Stimulated activated CD4-positive, alpha-beta T cell treated with anti-CD3 and anti-CD28 coated beads, Interleukin-15, amount 100 ng/mL, for 1 hour (primary cell): ENCODE measurements around the gene PLCD1.
A peak's percentile ranks its signal among the peaks of the same experiment; 100 is the strongest.

ENCODE experiments used
- DNase-seq, 2 donors: peaks; one replicate each; pipeline ENCODE4 v3.0.0-alpha.2; 2020; ENCODE audit warnings: low read depth in 1 of 2, low spot score in 1 of 2

PLCD1 gene

GRCh38 chr3:38017445-38018295 lies 11.8 kb downstream of the PLCD1 start:
- DNase-seq, result no peak

GRCh38 chr3:38016847-38017444 lies 12.5 kb downstream of the PLCD1 start:
- no peak for DNase-seq

- no peak for DNase-seq
Observed at GRCh38 chr3:38016410-38016809, 13.0 kb downstream of the PLCD1 start.

DNA sequence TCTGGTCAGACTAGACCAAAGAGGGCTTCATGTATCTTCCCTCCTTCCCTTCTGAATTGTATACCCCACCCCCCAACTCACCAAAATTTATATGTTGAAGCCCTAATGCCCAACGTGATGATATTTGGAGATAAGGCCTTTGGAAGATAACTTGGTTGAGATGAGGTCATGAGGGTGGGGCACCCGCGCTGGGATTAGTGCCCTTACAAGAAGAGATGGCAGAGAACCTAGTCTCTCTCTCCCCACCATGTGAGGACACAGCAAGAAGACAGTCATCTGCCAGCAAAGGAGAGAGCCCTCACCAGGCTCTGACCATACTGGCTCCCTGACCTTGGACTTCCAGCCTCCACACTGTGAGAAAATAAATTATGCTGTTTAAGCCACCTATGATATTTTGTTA lies 13.5 kb downstream of the PLCD1 start:
- no peak for DNase-seq

DNA sequence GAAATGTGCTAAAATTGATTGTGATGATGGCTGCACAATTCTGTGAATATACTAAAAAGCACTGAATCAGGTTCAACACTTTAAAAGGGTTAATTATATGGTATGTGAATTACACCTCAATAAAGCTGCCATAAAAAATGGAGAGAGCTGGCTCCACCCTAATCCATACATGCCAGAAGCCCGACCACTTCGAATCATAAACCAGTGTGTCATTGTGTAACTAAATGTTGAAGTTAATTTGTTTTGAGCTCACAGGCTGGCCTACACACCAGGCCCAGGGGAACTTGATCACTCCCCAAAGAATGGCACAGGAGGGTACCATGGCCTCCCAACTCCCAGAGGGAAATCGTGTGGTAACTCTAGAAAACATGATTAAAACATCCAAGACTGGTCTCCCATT lies 14.0 kb downstream of the PLCD1 start:
- DNase-seq, result no peak

DNA sequence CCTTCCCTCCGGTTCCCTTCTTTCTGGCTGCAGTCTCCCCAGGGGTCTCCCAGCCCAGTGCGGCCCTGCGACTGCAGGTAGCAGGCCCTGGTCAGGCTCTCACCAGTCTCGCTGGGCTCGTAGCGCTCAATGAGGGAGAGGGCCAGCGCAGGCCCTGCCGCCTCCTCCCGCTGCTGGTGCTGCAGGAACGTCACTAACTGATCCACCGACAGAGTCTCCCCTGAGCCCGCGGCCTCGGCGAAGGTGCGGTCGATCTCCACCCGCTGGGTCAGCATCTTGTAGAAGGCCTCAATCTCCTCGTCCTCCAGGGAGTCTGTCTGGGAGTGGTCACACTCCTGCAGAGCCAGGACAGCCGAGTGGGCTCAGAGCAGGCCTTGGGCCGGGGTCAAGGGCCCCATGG lies 18.3 kb downstream of the PLCD1 start:
- DNase-seq, result no peak

DNA sequence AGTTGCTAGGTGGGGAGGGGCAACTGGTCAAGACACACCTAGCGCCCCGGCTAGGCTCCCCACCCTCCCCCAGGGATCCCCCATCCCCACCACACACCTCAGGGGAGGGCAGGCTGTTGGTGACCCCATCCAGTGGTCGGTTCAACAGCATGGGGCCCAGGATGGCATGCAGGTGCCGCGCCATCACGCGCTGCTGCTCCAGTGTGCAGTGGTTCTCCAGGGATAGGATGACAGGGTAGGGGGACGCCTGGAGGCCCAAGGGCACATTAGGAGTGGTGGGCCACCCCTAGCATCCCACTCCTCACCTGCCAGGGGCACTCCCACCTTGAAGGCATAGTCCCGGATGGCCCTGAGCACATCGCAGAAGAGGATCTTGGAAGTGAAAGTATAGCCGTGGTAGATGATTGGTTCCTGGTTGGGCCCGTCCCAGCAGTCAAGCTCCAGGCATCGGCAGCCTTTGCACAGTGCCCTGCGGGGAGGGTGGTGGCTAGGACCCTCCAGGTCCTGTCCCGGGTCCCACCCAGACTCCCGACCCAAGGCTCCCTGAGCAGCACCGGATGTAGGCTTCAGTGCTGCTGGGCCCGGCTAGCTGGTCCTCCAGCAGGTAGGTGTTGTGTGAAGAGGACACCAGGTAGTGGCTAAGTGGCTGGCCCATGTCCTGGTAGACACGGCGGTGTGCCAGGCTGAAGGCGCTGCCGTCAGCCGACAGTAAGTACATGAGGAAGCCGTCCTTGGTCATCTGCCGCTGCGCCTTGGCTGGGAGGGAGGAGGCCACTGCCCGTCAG lies 19.4 kb downstream of the PLCD1 start:
- no peak for DNase-seq

DNA sequence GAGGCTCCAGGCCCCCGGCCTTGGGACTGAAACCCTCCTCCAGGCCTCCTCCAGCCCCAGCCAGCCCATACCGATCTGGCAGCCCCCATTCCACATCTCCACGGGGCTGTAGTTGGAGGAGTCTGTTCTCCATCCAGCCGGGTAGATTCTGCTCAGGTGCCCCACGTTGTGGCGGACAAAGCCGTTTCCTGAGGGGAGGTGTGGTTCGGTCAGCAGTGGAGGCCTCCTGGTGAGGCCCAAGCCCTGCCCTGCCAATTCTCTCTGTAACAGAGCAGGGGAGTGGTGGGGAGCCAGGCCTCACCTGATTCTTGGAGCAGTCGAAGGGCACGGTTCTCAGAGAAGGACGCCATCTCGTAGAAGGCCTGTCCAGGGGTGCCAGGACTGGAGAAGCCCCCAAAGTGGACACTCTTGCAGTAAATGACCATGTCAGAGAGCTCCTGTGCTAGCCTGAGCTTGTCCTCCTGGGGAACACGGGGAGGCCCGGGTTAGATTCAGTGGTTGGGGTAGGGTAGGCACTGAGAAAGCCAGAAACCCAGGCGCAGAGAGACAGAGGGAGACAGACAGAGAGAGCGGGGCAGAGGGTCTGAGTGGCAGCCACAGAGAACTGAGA lies 20.4 kb downstream of the PLCD1 start:
- no peak for DNase-seq

GRCh38 chr3:38008191-38008701 lies 21.2 kb downstream of the PLCD1 start:
- no peak for DNase-seq

GRCh38 chr3:38007754-38008090 lies 21.7 kb downstream of the PLCD1 start:
- no peak for DNase-seq

DNA sequence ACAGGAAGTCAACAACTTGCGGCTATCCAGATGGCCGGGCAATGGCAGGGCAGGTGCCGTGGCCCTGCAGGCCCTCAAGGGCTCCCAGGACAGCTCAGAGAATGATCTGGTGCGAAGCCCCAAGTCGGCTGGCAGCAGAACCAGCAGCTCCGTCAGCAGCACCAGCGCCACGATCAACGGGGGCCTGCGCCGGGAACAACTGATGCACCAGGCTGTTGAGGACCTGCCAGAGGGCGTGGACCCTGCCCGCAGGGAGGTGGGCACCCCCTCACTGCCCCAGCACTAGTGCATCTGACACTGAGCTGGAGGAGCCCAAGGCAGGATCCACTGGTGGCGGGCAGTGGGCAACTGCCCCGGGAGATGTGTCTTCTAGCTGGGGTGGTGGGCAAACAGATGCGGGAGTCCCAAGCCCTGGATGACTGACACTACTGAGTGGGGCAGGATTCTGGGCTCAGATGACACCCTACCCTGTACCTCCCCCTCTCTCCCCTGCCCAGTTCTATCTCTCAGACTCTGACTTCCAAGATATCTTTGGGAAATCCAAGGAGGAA lies 22.9 kb downstream of the PLCD1 start:
- no peak for DNase-seq

- no peak for DNase-seq
Observed at GRCh38 chr3:38006031-38006430, 23.4 kb downstream of the PLCD1 start.

DNA sequence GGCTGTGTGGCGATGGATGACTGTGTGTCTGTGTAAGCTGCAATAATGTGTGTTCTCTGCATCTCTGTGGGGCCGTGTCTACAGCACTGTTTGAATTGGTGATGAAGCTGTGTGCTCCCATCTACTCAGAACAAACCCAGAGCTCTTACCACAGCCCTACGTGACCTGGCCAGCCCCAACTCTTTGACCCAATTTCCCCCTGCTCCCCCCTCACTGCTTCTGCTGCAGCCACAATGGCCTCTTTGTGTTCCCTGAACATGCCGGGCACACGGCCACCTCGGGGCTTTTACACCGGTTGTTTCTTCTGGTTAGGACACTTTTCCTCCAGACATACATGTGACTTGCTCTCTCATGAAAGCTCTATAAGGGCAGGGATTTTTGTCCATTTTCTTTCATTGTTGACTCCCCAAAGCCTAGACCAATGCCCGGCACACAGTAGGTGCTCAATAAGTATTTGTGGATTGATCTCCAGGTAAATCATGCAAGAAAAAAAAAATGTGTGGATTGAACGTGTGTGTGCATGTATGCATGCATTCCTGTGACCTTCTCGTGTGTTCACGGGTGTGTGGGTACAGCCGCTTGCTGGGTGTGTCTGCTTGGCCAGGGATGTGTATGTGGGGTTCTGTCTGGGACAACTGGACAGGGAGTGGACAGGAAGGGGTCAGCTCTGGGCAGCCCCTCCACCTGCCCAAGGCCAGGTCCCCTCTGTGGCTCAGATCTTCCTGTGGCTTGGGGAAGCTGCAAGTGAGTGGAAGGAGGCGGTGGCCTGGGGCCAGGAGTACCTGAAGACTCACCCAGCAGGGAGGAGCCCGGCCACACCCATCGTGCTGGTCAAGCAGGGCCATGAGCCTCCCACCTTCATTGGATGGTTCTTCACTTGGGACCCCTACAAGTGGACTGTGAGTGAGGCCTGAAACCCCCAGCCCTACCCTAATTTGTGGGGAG lies 24.1 kb downstream of the PLCD1 start:
- no peak for DNase-seq

DNA sequence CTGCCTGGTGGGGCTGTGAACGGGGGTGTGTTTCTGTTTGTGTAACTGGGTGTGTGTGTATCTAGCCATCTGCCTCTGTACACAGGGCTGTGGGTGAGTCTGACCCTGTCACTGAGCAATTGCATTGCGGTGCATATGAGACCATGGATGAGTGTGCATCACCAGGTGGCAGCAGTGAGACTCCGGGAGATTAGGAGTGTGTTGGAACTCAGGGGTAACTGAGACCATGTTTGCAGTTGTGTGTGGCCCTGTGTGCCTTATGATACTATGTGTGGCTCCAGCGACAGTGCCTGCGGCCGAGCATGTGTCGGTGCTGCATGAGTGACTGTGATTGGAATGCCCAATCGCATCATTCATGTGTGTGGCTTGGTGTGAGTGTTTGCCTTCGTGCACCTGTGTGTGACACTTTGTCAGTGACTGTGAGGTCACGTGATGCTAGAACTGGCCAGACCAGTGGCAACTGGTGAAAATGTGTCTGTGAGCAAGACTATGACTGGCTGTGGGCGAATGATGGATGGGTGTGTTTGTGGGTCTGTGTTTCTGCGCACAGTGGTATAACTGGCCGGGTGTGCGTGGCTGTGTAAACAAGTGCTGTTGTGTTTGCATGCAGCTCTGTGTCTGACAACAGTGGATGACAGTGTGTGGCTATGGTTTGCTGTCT lies 24.9 kb downstream of the PLCD1 start:
- DNase-seq, result peak in 1 of 2 donors; percentile 30

DNA sequence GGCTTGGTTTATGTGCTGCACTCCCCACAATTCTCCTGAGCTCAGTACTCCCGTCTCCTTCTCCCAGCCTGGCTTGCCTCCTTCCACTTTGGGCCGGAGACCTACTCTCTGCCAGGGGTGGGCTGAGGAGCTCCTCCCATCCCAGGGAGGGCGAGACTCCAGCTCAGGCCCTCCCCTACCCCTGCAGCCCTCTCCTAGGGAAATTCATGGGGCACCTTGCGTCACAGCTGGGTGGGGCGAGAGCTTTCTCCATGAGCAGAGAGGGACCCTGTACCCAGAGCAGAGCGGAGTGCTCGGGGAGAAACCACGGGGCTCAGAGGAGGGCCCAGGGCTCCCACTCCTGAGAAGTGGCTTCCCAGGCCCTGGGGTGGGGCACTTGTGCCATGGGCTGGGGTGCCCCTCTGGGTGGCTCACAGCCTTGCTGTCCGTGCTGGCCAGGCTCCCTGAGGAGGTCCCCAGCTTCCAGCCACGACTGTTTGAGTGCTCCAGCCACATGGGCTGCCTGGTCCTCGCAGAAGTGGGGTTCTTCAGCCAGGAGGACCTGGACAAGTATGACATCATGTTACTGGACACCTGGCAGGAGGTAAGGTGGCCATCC lies 25.5 kb downstream of the PLCD1 start:
- DNase-seq, result no peak

GRCh38 chr3:38003371-38003816 lies 26.0 kb downstream of the PLCD1 start:
- DNase-seq, result peak; percentile 35 to 42

DNA sequence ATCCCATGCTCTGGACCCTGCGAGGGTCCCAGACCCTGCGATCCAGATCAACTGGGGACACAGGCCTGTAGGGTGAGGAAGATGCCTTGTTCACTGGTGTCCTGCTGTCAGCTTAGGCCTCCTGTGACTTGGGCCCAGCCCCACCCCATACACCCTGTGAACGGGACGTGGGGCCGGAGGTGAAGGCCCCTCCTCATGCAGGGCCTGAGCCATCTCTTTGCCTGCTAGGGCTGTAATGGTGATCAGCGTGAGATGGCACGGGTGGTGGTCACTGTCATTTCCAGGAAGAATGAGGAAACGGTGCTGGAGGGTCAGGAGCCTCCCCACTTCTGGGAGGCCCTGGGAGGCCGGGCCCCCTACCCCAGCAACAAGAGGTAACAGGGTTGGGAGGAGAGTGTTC lies 26.5 kb downstream of the PLCD1 start:
- no peak for DNase-seq

GRCh38 chr3:38002291-38002876 lies 27.1 kb downstream of the PLCD1 start:
- DNase-seq, result no peak
